GM12873 (cell line): ENCODE data around the gene RD3L.

Experiments used
- CTCF ChIP-seq: IDR thresholded peaks from 2 replicates; pipeline ENCODE4 v1.5.1; 2012; ENCODE audit warnings: low read depth, mild to moderate bottlenecking, moderate library complexity, low read length, control low read depth; ENCODE audit not compliant: insufficient read depth; ENCODE audit errors: missing control alignments

Gene RD3L

GRCh38 chr14:103910262-103910935 is 31.9 kb downstream of the RD3L start:
- peak; percentile 87 for TF ChIP-seq CTCF

GRCh38 chr14:103909531-103910261 is 32.6 kb downstream of the RD3L start:
- TF ChIP-seq CTCF = no peak

- TF ChIP-seq CTCF = no peak
Measured at GRCh38 chr14:103908580-103908979, 33.7 kb downstream of the RD3L start.

GRCh38 chr14:103905842-103906456 is 36.4 kb downstream of the RD3L start:
- TF ChIP-seq CTCF = peak; percentile 41

GRCh38 chr14:103904493-103905107 is 37.7 kb downstream of the RD3L start:
- no peak for TF ChIP-seq CTCF

GRCh38 chr14:103899833-103900232 is 42.5 kb downstream of the RD3L start:
- no peak for TF ChIP-seq CTCF

- no peak for TF ChIP-seq CTCF
Measured at GRCh38 chr14:103899316-103899715, 43.0 kb downstream of the RD3L start.
